Thyroid gland (tissue), 4 donors: ENCODE measurements around the gene NAE1. TPM values are rescaled to one million over a fixed set of nuclear protein-coding genes. Genes with fewer than 3 reads are reported as not detected.

Experiments
- DNase-seq, 2 donors: peaks; one replicate each; pipeline ENCODE4 v3.0.0-alpha.2; 2019
- H3K27ac ChIP-seq, 3 donors: fragments of 200-600 bp; sonication (generic); 1 replicate in 2 of 3; 2 replicates in 1 of 3; pipeline ENCODE4 v1.5.1; 2016 to 2019; ENCODE audit warnings: mild to moderate bottlenecking in 1 of 3, moderate library complexity in 1 of 3
- H3K27me3 ChIP-seq: fragments of 200-600 bp; sonication (generic); one replicate; pipeline ENCODE4 v1.5.1; 2019
- H3K36me3 ChIP-seq, 2 donors: fragments of 200-600 bp; sonication (generic); one replicate each; pipeline ENCODE4 v1.5.1; 2016 to 2019
- H3K4me1 ChIP-seq, 2 donors: fragments of 200-600 bp; sonication (generic); one replicate each; pipeline ENCODE4 v1.5.1; 2017 to 2019
- H3K4me3 ChIP-seq, 3 donors: fragments of 200-600 bp; sonication (generic); replicated peaks in 1 of 3; 1 replicate in 2 of 3; 2 replicates in 1 of 3; pipeline ENCODE4 v1.5.1; 2016; ENCODE audit warnings: mild to moderate bottlenecking in 1 of 3
- H3K9me3 ChIP-seq: fragments of 200-600 bp; sonication (generic); one replicate; pipeline ENCODE4 v1.5.1; 2017
- POLR2A ChIP-seq, 2 donors: fragments of 450-650 bp; IDR thresholded peaks; one replicate each; pipeline ENCODE4 v1.6.1; 2017; ENCODE audit warnings: antibody characterized with exemption in 2 of 2, mild to moderate bottlenecking in 2 of 2, moderate library complexity in 1 of 2
- WGBS, 2 donors: methylation state at CpG; one replicate each; pipeline ENCODE4 v1.1.5; 2017; 5-methylcytosine and 5-hydroxymethylcytosine counted together
- intact Hi-C: fragments of 100-400 bp; cut with DNase I; formaldehyde crosslinking; loops from one replicate; pipeline ENCODE4 v1.15.1; 2023
- total RNA-seq, 4 donors: library from RNA; depleted of rRNA; stranded (reverse); fragments of >200 nt; gene quantifications; one replicate each; pipeline ENCODE4 v1.2.3, GENCODE V29; 2016
- TF ChIP-seq, protein P1 (sequence below), 6 experiments: fragments of 200-600 bp in 3 of 6; fragments of 450-650 bp in 3 of 6; sonication (generic) in 3 of 6; IDR thresholded peaks; one replicate each; pipeline ENCODE4 v1.5.1; 2016 to 2019; ENCODE audit warnings: antibody characterized with exemption in 6 of 6, mild to moderate bottlenecking in 2 of 6, inconsistent platforms in 1 of 6, moderate library complexity in 1 of 6

NAE1 gene
- total RNA-seq, 4 donors from 2014 or later = 51.0 to 75.0 (median 61.2) TPM

DNA sequence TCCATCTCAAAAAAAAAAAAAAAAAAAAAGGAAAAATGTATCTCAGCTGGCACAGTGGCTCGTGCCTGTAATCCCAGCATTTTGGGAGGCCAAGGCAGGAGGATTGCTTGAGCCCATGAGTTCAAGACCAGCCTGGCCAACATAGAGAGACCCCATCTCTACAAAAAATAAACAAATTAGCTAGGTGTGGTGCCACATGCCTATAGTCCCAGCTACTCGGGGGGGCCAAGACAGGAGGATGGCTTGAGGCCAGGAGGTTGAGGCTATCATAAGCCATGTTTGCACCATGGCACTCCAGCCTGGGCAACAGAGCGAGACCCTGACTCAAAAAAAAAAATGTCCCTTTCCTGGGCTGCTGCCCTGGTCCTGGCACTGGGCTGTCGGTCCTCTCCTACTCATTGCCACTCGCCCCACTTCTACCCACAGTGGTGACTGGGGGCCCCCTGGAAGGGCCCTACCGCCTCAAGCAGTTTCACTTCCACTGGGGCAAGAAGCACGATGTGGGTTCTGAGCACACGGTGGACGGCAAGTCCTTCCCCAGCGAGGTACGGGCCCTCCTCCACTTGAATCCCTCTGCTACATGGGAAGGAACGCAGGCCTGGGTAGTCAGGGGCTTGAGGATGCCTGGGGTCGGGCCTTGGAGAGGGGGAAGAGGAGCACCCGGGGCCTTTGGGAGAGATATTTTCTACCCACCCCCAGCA, 19.5 kb upstream of the NAE1 start:
- Histone ChIP-seq H3K27me3 (peaks cover under 1% of the 10 kb centered on the region), H3K4me3 (no peak overlapping the region), H3K9me3 (no peaks in the 10 kb centered on the region), H3K36me3 (no peaks in the 10 kb centered on the region), H3K27ac (no peak overlapping the region), H3K4me1 (no peaks in the 10 kb centered on the region)
- WGBS, 2 donors = 86 to 93% methylated on average over 11 to 12 of the region's 14 CpGs
- DNase-seq = no peak
- TF ChIP-seq, protein P1, sequence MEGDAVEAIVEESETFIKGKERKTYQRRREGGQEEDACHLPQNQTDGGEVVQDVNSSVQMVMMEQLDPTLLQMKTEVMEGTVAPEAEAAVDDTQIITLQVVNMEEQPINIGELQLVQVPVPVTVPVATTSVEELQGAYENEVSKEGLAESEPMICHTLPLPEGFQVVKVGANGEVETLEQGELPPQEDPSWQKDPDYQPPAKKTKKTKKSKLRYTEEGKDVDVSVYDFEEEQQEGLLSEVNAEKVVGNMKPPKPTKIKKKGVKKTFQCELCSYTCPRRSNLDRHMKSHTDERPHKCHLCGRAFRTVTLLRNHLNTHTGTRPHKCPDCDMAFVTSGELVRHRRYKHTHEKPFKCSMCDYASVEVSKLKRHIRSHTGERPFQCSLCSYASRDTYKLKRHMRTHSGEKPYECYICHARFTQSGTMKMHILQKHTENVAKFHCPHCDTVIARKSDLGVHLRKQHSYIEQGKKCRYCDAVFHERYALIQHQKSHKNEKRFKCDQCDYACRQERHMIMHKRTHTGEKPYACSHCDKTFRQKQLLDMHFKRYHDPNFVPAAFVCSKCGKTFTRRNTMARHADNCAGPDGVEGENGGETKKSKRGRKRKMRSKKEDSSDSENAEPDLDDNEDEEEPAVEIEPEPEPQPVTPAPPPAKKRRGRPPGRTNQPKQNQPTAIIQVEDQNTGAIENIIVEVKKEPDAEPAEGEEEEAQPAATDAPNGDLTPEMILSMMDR (IDR thresholded peaks at IDR 0.05) = no peak
- no peak for TF ChIP-seq POLR2A (IDR thresholded peaks at IDR 0.05)
- intact Hi-C loops = no loop called here

DNA sequence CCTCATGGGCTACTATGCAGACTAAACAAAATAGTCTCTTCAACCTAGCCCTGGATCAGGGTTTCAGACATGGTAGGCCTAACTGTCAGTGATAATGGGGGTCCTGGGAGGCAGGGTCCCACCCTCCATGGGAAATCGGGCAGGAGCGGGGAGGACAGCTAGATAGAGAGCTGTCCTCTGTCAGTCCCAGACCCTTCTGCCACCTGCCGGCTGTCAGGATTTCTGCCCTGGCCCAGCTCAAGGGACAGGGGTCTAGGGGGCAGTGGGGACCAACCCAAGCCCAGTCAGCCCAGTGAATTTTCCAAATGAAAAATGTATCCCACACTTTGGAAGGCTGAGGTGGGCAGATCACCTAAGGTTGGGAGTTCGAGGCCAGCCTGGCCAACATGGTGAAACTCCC, 18.8 kb upstream of the NAE1 start:
- Histone ChIP-seq H3K27me3 (peaks cover 7% of the 10 kb centered on the region), H3K27ac (no peak overlapping the region), H3K4me1 (peaks cover 4 to 5% of the 10 kb centered on the region in 2 donors), H3K36me3 (no peaks in the 10 kb centered on the region), H3K9me3 (no peaks in the 10 kb centered on the region), H3K4me3 (no peak overlapping the region)
- no peak for DNase-seq
- WGBS, 2 donors = 64 to 94% methylated on average over 4 of the region's 4 CpGs
- TF ChIP-seq, protein P1 (IDR thresholded peaks at IDR 0.05) = no peak
- TF ChIP-seq POLR2A (IDR thresholded peaks at IDR 0.05) = no peak
- intact Hi-C loops = no loop called here

DNA sequence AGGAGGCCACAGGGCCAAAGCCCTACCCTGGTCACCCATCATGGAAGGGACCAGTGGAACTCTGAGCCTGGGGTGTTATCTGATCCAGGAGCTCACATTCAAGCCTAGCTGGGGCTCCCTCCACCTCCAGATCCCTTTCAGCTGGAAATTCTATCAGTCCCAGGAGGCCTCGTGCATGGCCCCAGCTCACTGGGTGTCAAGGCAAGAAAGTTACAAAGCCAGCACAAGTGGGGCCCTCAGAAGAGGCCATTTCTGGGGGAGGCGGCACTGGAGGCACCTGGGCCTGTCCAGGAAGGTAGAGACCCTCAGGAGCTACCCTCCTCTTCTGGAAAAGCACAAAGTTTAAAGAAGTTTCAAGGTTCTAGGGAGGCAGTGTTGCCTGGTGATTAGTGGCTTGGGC, 18.2 kb upstream of the NAE1 start:
- WGBS, 2 donors = 93% methylated on average over 2 of the region's 2 CpGs
- peaks cover 7% of the 10 kb centered on the region for H3K27me3 ChIP-seq
- peaks cover 10 to 11% of the 10 kb centered on the region in 2 donors for H3K4me1 ChIP-seq
- no peak overlapping the region for H3K27ac ChIP-seq
- DNase-seq = no peak
- H3K9me3 ChIP-seq = no peaks in the 10 kb centered on the region
- intact Hi-C loops = no loop called here
- TF ChIP-seq POLR2A (IDR thresholded peaks at IDR 0.05) = no peak
- TF ChIP-seq, protein P1 (IDR thresholded peaks at IDR 0.05) = no peak
- H3K4me3 ChIP-seq = no peak overlapping the region
- no peaks in the 10 kb centered on the region for H3K36me3 ChIP-seq

DNA sequence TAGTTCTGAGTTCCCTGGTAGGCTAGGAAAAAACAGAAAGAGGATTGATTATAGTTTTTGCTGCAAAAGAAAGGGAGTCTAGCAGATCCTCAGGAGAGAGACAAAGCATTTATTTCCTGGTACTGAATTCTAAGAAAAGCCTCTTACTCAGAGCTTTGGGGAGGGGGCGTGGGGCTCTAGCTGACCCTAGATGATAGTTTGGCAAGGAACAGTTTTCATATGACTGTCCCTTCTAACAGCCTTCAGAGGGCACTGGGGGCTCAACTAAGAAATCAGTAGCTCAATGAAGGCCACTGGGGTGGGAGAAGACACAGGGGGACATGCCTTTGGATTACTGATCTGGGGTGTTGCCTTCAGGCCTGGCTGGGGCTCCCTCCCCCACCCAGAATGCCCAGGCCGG, 17.4 kb upstream of the NAE1 start:
- Histone ChIP-seq H3K36me3 (no peaks in the 10 kb centered on the region), H3K27me3 (peaks cover 7% of the 10 kb centered on the region), H3K4me3 (no peak overlapping the region), H3K9me3 (no peaks in the 10 kb centered on the region), H3K4me1 (peaks cover 10 to 12% of the 10 kb centered on the region in 2 donors), H3K27ac (no peak overlapping the region)
- no peak for DNase-seq
- intact Hi-C loops = no loop called here
- TF ChIP-seq, protein P1 (IDR thresholded peaks at IDR 0.05) = no peak
- no peak for TF ChIP-seq POLR2A (IDR thresholded peaks at IDR 0.05)
- 96 to 98% methylated on average over 2 of the region's 2 CpGs for WGBS, 2 donors

DNA sequence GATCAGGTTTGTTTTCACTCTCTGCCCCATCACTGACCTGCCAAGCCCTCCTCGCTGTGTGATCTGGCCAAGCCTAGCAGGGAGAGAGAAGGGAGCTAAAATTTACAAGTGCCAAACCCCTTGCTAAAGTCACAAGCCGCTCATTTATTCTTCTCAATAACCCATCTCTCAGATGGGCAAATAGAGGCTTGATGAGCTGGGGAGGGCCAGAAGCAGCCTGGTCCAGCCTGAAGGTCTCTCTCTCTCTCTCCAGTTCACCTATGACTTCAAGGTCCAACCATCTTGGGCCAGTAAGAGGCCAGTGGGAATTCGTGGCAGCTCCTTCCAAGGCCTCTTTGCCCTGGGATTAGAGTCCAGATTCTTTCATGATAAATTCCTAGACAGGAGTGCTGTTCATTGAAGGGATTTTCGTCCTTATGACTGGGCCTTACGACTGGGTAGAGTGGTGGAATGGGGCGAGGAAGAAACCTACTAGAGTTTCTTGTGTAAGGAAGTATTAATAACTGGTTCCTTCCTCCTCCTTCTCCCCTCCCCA, 16.8 kb upstream of the NAE1 start:
- Histone ChIP-seq H3K4me1 (peaks cover 10 to 12% of the 10 kb centered on the region in 2 donors), H3K9me3 (no peaks in the 10 kb centered on the region), H3K4me3 (no peak overlapping the region), H3K36me3 (no peaks in the 10 kb centered on the region), H3K27me3 (peaks cover 7% of the 10 kb centered on the region), H3K27ac (no peak overlapping the region)
- WGBS, 2 donors = 88 to 93% methylated on average over 6 of the region's 6 CpGs
- TF ChIP-seq, protein P1 (IDR thresholded peaks at IDR 0.05) = no peak
- TF ChIP-seq POLR2A (IDR thresholded peaks at IDR 0.05) = no peak
- DNase-seq = no peak
- intact Hi-C loops = no loop called here
